Lung (tissue), 12 donors: ENCODE measurements around the gene C12orf57. TPM values are rescaled to one million over a fixed set of nuclear protein-coding genes. Genes with fewer than 3 reads are reported as not detected.
"Not testable (repeated sequence)": the region's sequence is repeated elsewhere in the genome, so short reads cannot be mapped to it uniquely, and the experiment has no call there.

ENCODE experiments used
- ATAC-seq: fragments of 200-7000 bp; cut with Tn5 transposase; one replicate; pipeline ENCODE4 v1.9.1; 2020; ENCODE audit warnings: moderate number of reproducible peaks; ENCODE audit not compliant: insufficient read depth, low FRiP score
- DNase-seq, 3 donors: peaks; one replicate each; pipeline ENCODE4 v3.0.0-alpha.2; 2013 to 2017
- H3K27ac ChIP-seq, 2 donors: one replicate each; pipeline ENCODE4 v1.5.1; 2013; ENCODE audit warnings: mild to moderate bottlenecking in 2 of 2, moderate library complexity in 2 of 2, control low read depth in 1 of 2, inconsistent platforms in 1 of 2, low read depth in 1 of 2, low read length in 1 of 2
- H3K27me3 ChIP-seq, 3 donors: one replicate each; pipeline ENCODE4 v1.5.1; 2013; ENCODE audit warnings: low read length in 2 of 3; ENCODE audit not compliant: control insufficient read depth in 3 of 3, insufficient read depth in 3 of 3
- H3K36me3 ChIP-seq, 4 donors: one replicate each; pipeline ENCODE4 v1.5.1; 2013; ENCODE audit warnings: low read length in 4 of 4, mild to moderate bottlenecking in 1 of 4, moderate library complexity in 1 of 4; ENCODE audit not compliant: control insufficient read depth in 4 of 4, insufficient read depth in 4 of 4
- H3K4me1 ChIP-seq, 5 donors: one replicate each; pipeline ENCODE4 v1.5.1; 2013; ENCODE audit warnings: low read length in 5 of 5, mild to moderate bottlenecking in 2 of 5, moderate library complexity in 1 of 5; ENCODE audit not compliant: control insufficient read depth in 5 of 5, insufficient read depth in 5 of 5
- H3K4me3 ChIP-seq: one replicate; pipeline ENCODE4 v1.5.1; 2013; ENCODE audit warnings: mild to moderate bottlenecking, control low read depth, moderate library complexity
- H3K9ac ChIP-seq, 2 donors: one replicate each; pipeline ENCODE4 v1.5.1; 2013; ENCODE audit warnings: low read length in 2 of 2, control low read depth in 1 of 2; ENCODE audit not compliant: insufficient read depth in 1 of 2
- H3K9me3 ChIP-seq, 4 donors: one replicate each; pipeline ENCODE4 v1.5.1; 2013; ENCODE audit warnings: low read length in 3 of 4, mild to moderate bottlenecking in 1 of 4, moderate library complexity in 1 of 4; ENCODE audit not compliant: control insufficient read depth in 4 of 4, insufficient read depth in 3 of 4
- CTCF ChIP-seq: IDR thresholded peaks from 2 replicates; pipeline ENCODE4 v1.5.1; 2012; ENCODE audit warnings: mild to moderate bottlenecking; ENCODE audit errors: control extremely low read depth, extremely low read depth
- WGBS, 2 donors: extraction: QIAGEN DNeasy Blood & Tissue Kit; methylation state at CpG; one replicate each; pipeline ENCODE4 v1.1.7; 2013; 5-methylcytosine and 5-hydroxymethylcytosine counted together
- polyA plus RNA-seq, 2 donors: library from polyadenylated mRNA; stranded (reverse); fragments of 200-250 nt; gene quantifications; one replicate each; pipeline ENCODE4 v1.2.1, GENCODE V29; 2013
- total RNA-seq, 2 donors: library from RNA; depleted of rRNA in 1 of 2; stranded (reverse); fragments of >200 nt in 1 of 2; gene quantifications; one replicate each; pipeline ENCODE4 v1.2.1, GENCODE V29; 2014 to 2021
- donor health status: control.
- donor health status: control.
- donor health status: Bipolar disorder and iron deficiency.
- donor health status: healthy.
- donor health status: DM: yes; HTN: yes; CAD: no.

Gene C12orf57
- total and polyA plus RNA-seq, 4 donors = 92.9 to 437 (median 283) TPM

DNA sequence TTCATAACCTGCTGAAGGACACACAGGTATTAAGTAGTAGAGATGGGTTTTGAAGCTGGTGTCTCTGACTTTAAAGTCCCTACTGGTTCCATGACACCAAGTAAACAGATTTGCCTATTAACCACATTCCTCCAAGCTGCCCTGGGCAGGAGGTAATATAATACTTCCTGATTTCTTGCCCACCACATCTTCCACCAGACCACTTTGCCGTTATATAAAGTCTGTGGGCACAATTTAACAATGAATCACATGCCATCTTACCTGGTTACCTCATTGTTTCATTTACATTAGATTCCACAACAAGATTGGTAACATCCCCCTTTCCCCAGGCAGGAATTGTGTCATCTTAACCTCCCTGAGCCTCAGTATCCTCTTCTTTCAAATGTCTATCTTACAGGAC is 40.1 kb upstream of the C12orf57 start:
- Histone ChIP-seq H3K36me3 (peaks cover 0 to 5% (median 1%) of the 10 kb centered on the region in 4 donors), H3K9me3 (no peaks in the 10 kb centered on the region), H3K27ac (no peak overlapping the region), H3K27me3 (no peaks in the 10 kb centered on the region), H3K4me1 (peaks cover 4 to 20% (median 8%) of the 10 kb centered on the region in 5 donors), H3K4me3 (no peak overlapping the region), H3K9ac (no peak overlapping the region)
- ATAC-seq (no peak), DNase-seq (no peak)
- 38 to 53% methylated on average over 1 of the region's 1 CpG for WGBS, 2 donors
- TF ChIP-seq CTCF = no peak

GRCh38 chr12:6904280-6905276 is 39.2 kb upstream of the C12orf57 start, which contains the start of gene LRRC23:
Gene LRRC23, plus strand, starts transcription at chr12:6904822. Its CDS starts 812 bp downstream, at chr12:6905634.
- H3K27me3 ChIP-seq = no peaks in the 10 kb centered on the region
- H3K4me3 ChIP-seq = peak within 1 kb of the TSS; percentile 70
- peak; percentile 14 for TF ChIP-seq CTCF
- H3K9ac ChIP-seq = peak within 1 kb of the TSS; percentile 95 to 99
- peaks cover 0 to 5% (median 1%) of the 10 kb centered on the region in 4 donors for H3K36me3 ChIP-seq
- ATAC-seq (peak; percentile 93), DNase-seq (peak; percentile 98 to 99 (median 98))
- peak within 1 kb of the TSS; percentile 49 to 93 for H3K27ac ChIP-seq
- H3K9me3 ChIP-seq = no peaks in the 10 kb centered on the region
- WGBS, 2 donors = 6 to 7% methylated on average over 34 of the region's 34 CpGs
- peaks cover 4 to 19% (median 8%) of the 10 kb centered on the region in 5 donors for H3K4me1 ChIP-seq

GRCh38 chr12:6905414-6906040 is 38.3 kb upstream of the C12orf57 start:
- WGBS, 2 donors = 68 to 74% methylated on average over 5 of the region's 5 CpGs
- DNase-seq = no peak
- no peak for TF ChIP-seq CTCF

GRCh38 chr12:6908141-6908540 is 35.7 kb upstream of the C12orf57 start:
- not testable (repeated sequence) for H3K36me3 ChIP-seq, H3K9ac ChIP-seq, ATAC-seq, DNase-seq, H3K9me3 ChIP-seq, H3K4me3 ChIP-seq, H3K27ac ChIP-seq
- 95 to 97% methylated on average over 11 of the region's 11 CpGs for WGBS, 2 donors
- H3K27me3 ChIP-seq = peaks cover 0 to 13% (median 1%) of the 10 kb centered on the region in 3 donors
- peaks cover 3 to 14% (median 4%) of the 10 kb centered on the region in 5 donors for H3K4me1 ChIP-seq

More at GRCh38 chr12:6905414-6906040, 38.3 kb upstream of the C12orf57 start:
- Histone ChIP-seq H3K9me3 (no peaks in the 10 kb centered on the region), H3K4me1 (peaks cover 3 to 14% (median 4%) of the 10 kb centered on the region in 5 donors), H3K9ac (peak overlapping the region; percentile 95 to 99), H3K27ac (peak overlapping the region; percentile 49 to 93), H3K4me3 (no peak overlapping the region), H3K36me3 (peaks cover 0 to 5% (median 1%) of the 10 kb centered on the region in 4 donors), H3K27me3 (no peaks in the 10 kb centered on the region)
- ATAC-seq = no peak
